ENCODE results near the gene MORF4L2. TPM values are rescaled to one million over a fixed set of nuclear protein-coding genes. Genes with fewer than 3 reads are reported as not detected.

MORF4L2 gene
- total RNA-seq, 2 experiments from 2014 or later, result 201 to 212 TPM

DNA sequence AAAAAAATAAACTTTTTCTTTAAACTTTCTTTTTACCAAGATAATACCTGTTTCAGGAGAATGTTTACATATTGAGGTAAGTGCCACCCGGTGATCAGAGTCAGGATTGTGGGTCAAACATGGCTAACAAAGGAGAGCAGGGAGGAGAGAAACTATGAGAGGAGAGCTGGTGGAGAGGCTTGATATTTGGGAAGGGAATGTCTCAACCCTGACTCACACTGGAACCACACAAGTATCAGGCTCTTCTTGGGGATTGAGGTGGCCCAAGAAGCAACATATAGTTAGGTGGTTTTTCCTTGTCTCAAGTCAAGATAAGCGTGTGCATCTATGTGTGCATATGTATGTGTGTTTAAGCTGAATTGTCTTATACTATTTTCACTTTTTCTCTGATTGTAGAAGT is 51.1 kb downstream of the MORF4L2 start:
- Histone ChIP-seq H3K4me1 (ENCODE audit: insufficient read depth, low read length) (no peaks in the 10 kb centered on the region), H3K9me3 (ENCODE audit: control insufficient read depth in 1 of 2, insufficient read depth in 1 of 2, low read length in 2 of 2) (no peaks in the 10 kb centered on the region), H3K27ac (ENCODE audit: low read depth in 1 of 2, low read length in 2 of 2) (no peak overlapping the region), H3K27me3 (ENCODE audit: control insufficient read depth in 1 of 2, insufficient read depth in 2 of 2, low read length in 2 of 2) (no peaks in the 10 kb centered on the region), H3K36me3 (ENCODE audit: insufficient read depth, low read length) (no peaks in the 10 kb centered on the region), H3K4me3 (ENCODE audit: low read length) (no peak overlapping the region)
- H3K27ac Mint-ChIP-seq, result no peak overlapping the region
- H3K9me3 Mint-ChIP-seq, result no peaks in the 10 kb centered on the region
- no peak overlapping the region for H3K4me3 Mint-ChIP-seq
- intact Hi-C loops (cut with DNase I, micrococcal nuclease), result no loop called here
- H3K36me3 Mint-ChIP-seq (ENCODE audit: low read depth), result no peaks in the 10 kb centered on the region
- POLR2A ChIA-PET, result no interaction called here
- CTCF ChIA-PET, result no interaction called here
- TF ChIP-seq, protein P1, sequence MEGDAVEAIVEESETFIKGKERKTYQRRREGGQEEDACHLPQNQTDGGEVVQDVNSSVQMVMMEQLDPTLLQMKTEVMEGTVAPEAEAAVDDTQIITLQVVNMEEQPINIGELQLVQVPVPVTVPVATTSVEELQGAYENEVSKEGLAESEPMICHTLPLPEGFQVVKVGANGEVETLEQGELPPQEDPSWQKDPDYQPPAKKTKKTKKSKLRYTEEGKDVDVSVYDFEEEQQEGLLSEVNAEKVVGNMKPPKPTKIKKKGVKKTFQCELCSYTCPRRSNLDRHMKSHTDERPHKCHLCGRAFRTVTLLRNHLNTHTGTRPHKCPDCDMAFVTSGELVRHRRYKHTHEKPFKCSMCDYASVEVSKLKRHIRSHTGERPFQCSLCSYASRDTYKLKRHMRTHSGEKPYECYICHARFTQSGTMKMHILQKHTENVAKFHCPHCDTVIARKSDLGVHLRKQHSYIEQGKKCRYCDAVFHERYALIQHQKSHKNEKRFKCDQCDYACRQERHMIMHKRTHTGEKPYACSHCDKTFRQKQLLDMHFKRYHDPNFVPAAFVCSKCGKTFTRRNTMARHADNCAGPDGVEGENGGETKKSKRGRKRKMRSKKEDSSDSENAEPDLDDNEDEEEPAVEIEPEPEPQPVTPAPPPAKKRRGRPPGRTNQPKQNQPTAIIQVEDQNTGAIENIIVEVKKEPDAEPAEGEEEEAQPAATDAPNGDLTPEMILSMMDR (IDR thresholded peaks at IDR 0.05), result no peak
- no peaks in the 10 kb centered on the region for H3K27me3 Mint-ChIP-seq
- DNase-seq, result no peak
- ATAC-seq (ENCODE audit: poor library complexity), result no peak
- no peaks in the 10 kb centered on the region for H3K4me1 Mint-ChIP-seq (ENCODE audit: low read depth)

DNA sequence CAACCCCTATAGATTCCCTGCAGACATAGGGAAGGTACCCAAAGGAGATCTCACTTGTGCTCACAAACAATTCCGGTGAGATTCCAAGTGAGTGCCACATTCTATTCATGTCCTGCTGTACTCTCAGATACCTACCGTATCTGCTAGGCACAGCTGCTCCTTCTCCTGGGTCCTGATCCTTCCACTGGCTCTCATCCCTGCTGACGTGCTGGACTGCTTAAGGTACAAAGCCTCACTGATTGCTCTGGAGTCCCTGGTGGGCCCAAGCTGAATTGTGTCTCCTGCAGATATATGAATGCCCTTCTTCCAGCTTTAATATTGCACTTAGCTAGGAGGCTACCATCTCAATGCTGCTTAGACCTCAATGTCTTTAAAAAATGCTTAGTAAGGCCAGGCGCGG is 55.4 kb downstream of the MORF4L2 start:
- peaks cover 27% of the 10 kb centered on the region for H3K4me1 Mint-ChIP-seq (ENCODE audit: low read depth)
- H3K4me3 Mint-ChIP-seq, result peak overlapping the region; percentile 15
- no peaks in the 10 kb centered on the region for H3K27me3 Mint-ChIP-seq
- H3K27ac Mint-ChIP-seq, result no peak overlapping the region
- ChIA-PET CTCF (no interaction called here), POLR2A (no interaction called here)
- DNase-seq (no peak), ATAC-seq (ENCODE audit: poor library complexity) (no peak)
- no peak overlapping the region for H3K4me3 ChIP-seq (ENCODE audit: low read length)
- peaks cover 9% of the 10 kb centered on the region for H3K4me1 ChIP-seq (ENCODE audit: insufficient read depth, low read length)
- no peaks in the 10 kb centered on the region for H3K9me3 Mint-ChIP-seq
- H3K27me3 ChIP-seq (ENCODE audit: control insufficient read depth in 1 of 2, insufficient read depth in 2 of 2, low read length in 2 of 2), result no peaks in the 10 kb centered on the region
- intact Hi-C loops (cut with DNase I, micrococcal nuclease), result loop anchor here in 1 of 2 experiments (5.0 kb wide), 1 partner anchor 39 kb away; no protein-coding TSS in a partner anchor
- no peaks in the 10 kb centered on the region for H3K36me3 ChIP-seq (ENCODE audit: insufficient read depth, low read length)
- H3K36me3 Mint-ChIP-seq (ENCODE audit: low read depth), result no peaks in the 10 kb centered on the region
- H3K27ac ChIP-seq (ENCODE audit: low read depth in 1 of 2, low read length in 2 of 2), result no peak overlapping the region
- H3K9me3 ChIP-seq (ENCODE audit: control insufficient read depth in 1 of 2, insufficient read depth in 1 of 2, low read length in 2 of 2), result no peaks in the 10 kb centered on the region
- TF ChIP-seq, protein P1 (IDR thresholded peaks at IDR 0.05), result no peak

DNA sequence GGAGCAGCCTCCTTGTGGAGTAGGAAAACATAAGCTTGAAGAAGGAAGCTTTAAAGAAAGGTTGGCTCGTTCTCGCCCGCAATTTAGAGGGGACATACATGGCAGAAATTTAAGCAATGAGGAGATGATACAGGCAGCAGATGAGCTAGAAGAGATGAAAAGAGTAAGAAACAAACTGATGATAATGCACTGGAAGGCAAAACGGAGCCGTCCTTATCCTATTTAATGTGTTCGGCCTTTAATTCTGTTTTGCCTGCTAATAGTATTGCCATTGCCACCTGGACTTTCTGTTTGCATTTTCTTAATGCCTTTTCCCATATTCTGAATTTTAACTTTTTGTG is 56.4 kb downstream of the MORF4L2 start:
- Mint-ChIP-seq H3K9me3 (no peaks in the 10 kb centered on the region), H3K4me3 (peak overlapping the region; percentile 94), H3K27me3 (no peaks in the 10 kb centered on the region), H3K36me3 (ENCODE audit: low read depth) (no peaks in the 10 kb centered on the region), H3K4me1 (ENCODE audit: low read depth) (peaks cover 27% of the 10 kb centered on the region), H3K27ac (peak overlapping the region; percentile 65)
- H3K27me3 ChIP-seq (ENCODE audit: control insufficient read depth in 1 of 2, insufficient read depth in 2 of 2, low read length in 2 of 2), result no peaks in the 10 kb centered on the region
- ChIA-PET CTCF (no interaction called here), POLR2A (no interaction called here)
- H3K4me3 ChIP-seq (ENCODE audit: low read length), result peak overlapping the region; percentile 84
- no peak for ATAC-seq (ENCODE audit: poor library complexity)
- intact Hi-C loops (cut with DNase I, micrococcal nuclease), result loop anchor here in 1 of 2 experiments (5.0 kb wide), 1 partner anchor 38 kb away; no protein-coding TSS in a partner anchor
- H3K4me1 ChIP-seq (ENCODE audit: insufficient read depth, low read length), result peaks cover 9% of the 10 kb centered on the region
- TF ChIP-seq, protein P1 (IDR thresholded peaks at IDR 0.05), result no peak
- no peaks in the 10 kb centered on the region for H3K36me3 ChIP-seq (ENCODE audit: insufficient read depth, low read length)
- DNase-seq, result no peak
- no peaks in the 10 kb centered on the region for H3K9me3 ChIP-seq (ENCODE audit: control insufficient read depth in 1 of 2, insufficient read depth in 1 of 2, low read length in 2 of 2)
- no peak overlapping the region for H3K27ac ChIP-seq (ENCODE audit: low read depth in 1 of 2, low read length in 2 of 2)

Data from CD4-positive, alpha-beta T cell (primary cell).